Measurements from ENCODE around the gene ACYP1.

Gene ACYP1

DNA sequence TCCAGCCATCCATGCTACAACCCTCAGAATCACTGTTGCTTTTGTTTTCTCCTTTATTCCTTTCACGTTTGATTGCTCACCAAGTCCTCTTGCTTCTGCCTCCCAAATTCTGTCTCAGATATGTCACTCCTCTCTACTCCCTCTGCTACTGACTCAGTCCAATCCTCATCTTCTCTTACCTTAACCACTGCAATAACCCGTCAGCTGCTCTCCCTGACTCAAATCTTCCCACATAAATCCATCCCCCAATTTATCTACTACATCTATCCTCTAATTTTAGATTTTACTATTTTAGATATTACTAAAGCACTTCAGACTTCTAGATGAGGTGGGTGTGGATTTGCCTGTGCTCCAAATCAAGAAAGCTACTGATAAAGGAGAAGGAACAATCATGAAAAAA is 37.9 kb downstream of the ACYP1 start:
- DNase-seq = no peak

DNA sequence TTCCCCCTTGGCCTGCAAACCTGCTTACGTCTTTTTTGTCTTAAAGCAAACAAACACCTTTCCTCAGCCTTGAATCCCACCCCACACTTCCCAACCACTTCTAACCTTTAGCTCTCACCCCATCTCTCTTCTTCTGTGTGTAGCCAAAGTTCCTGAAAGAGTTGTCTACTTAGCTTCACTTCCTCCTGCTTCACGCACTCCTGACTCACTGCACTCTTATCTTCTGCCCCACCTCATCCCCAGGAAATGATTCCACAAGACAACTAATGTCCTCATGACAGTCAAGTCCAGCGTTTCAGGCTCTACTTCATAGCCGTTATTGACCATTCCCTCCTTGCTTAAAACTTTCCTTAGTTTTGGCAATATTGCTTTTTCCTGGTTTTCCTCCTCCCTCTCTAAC is 38.7 kb downstream of the ACYP1 start:
- no peak for DNase-seq

- no peak for DNase-seq
Measured at GRCh38 chr14:75023108-75023507, 40.7 kb downstream of the ACYP1 start.

- peak; percentile 8 for DNase-seq
Measured at GRCh38 chr14:75022655-75023054, 41.2 kb downstream of the ACYP1 start.

- DNase-seq = no peak
Measured at GRCh38 chr14:75018694-75019093, 45.1 kb downstream of the ACYP1 start.

DNA sequence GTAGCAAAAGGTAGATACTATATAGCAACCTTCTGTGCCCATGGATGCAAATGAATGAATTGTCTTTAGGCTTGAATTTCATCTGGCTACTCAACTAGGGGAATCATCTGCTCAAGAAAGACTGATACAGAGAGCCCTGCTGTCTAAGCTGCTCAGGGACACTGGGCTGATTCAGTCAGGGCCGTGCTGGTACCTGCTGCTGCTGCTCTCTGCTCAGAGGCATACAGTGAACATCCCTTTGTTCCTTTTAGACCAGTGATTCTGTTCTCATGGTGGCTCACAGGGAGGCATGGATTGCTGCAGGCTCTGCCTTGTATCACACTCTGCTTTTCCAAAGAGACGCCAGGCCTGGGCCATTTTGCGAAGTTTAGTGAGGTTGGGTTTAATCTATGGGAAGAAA is 47.0 kb downstream of the ACYP1 start:
- no peak for DNase-seq

GRCh38 chr14:75015496-75015895 is 48.3 kb downstream of the ACYP1 start:
- no peak for DNase-seq

- no peak for DNase-seq
Measured at GRCh38 chr14:75013290-75013689, 50.5 kb downstream of the ACYP1 start.

- DNase-seq = no peak
Measured at GRCh38 chr14:75011356-75011994, 52.3 kb downstream of the ACYP1 start.

DNA sequence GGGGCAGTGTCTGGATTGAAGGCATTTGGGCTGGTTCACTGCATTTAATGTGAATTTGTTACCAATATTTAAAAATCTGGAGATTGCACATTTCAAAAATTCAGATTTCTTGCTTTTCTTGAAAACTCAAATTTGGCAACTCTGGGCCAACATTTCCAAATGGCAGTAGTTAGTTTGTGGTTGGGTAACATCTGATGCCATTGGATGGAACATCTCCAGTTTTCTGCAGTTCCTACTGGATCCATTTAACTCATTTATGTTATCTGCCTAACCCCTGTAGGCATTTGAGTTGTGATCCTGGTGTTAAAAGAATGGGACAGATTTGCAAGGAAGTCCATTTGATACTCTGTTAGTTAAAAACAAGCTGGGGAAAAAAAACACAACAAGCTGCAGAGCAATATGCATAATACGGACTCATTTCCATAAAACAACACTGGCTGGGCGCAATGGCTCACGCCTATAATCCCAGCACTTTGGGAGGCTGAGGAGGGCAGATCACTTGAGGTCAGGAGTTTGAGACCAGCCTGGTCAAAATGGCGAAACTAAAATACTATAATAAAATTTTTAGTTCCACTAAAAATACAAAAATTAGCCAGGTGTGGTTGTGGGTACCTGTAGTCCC is 53.2 kb downstream of the ACYP1 start:
- no peak for DNase-seq

DNA sequence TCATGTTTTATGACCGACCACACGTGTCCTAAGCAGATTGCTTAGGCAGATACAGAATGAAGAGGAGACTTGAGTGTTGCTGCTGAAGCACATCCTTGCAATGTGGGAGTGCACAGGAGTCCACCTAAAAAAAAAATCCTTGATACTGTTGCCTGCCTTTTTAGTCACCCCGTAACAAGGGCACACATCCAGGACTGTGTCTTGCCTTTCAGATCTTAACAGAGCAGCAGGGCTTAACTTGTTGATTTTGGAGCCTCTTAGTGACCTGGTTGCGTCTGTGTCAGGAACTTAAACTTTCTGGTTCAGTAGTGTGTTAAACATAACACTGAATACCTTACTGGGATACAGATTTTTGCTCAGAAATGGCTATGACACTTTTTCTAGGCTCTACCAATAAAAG is 54.6 kb downstream of the ACYP1 start:
- no peak for DNase-seq

DNA sequence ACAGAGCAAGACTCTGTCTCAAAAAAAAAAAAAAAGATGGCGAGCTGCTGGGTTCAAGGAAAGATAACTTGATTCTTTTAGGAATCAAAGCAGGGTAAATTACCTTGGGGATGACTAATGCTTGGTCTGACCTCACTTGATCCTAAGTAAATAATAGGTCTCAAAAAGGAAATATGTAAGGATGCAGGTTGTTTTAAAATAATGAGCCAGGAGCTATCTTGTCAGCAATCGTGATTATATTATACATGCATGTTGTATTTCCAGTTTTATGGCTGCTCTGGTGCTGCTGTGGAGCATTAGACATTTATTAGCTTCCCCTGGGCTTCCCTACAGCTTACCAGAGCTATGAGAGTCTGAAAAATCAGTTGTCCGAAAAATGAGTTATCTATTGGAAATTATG is 58.5 kb downstream of the ACYP1 start:
- DNase-seq = no peak

DNA sequence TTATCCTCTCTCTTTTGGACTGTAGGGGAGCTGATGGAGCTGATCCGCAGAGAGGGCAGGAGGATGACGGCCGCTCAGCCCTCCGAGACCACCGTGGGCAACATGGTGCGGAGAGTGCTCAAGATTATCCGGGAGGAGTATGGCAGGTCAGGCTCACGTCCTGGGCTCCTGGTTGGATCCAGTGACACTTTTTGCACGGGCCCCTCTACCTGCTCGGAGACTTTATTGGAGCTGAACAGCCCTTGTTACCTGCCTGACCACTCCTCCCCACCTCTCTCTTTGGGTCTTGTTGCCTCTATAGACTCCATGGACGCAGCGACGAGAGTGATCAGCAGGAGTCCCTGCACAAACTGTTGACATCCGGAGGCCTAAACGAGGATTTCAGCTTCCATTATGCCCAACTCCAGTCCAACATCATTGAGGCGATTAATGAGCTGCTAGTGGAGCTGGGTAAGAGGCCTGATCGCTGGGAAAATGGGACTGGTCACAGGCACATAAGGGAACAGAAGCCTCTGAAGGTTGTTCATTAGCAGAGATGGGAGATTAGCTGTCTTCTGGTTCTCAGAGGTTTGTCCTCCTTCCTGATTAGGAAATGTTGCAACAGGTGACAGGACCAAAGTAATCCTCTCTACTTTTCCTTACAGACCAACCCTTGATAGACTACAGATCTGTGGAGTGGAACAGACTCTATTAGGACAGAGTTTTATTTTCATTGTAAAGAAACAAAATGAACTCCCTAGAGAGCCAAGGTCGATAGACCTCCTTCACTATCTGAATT is 60.4 kb downstream of the ACYP1 start:
- no peak for DNase-seq

All from NCI-H345 (cell line).